ENCODE results near the gene SAMD4A. TPM values are rescaled to one million over a fixed set of nuclear protein-coding genes. Genes with fewer than 3 reads are reported as not detected.

The SAMD4A gene
- total RNA-seq (2014; rRNA removed; shearing (Covaris generic)) = 6.6 and 17.0 TPM in 2 replicates

- peak; percentile 79 for DNase-seq (ENCODE audit: low spot score)
- in situ Hi-C loops (cut with HindIII; ENCODE audit: low sequenced_read_pairs) = no loop called here
Observed at GRCh38 chr14:54566410-54567223, at the start of gene SAMD4A. Gene SAMD4A, plus strand, starts transcription at chr14:54567128. Its CDS starts 789 bp downstream, at chr14:54567917.

GRCh38 chr14:54524410-54524809, 42.5 kb upstream of the SAMD4A start:
- in situ Hi-C loops (cut with HindIII; ENCODE audit: low sequenced_read_pairs) = no loop called here
- no peak for DNase-seq (ENCODE audit: low spot score)

- in situ Hi-C loops (cut with HindIII; ENCODE audit: low sequenced_read_pairs) = no loop called here
- DNase-seq (ENCODE audit: low spot score) = peak; percentile 47
Observed at GRCh38 chr14:54528973-54529372, 38.0 kb upstream of the SAMD4A start.

- in situ Hi-C loops (cut with HindIII; ENCODE audit: low sequenced_read_pairs) = no loop called here
Observed at GRCh38 chr14:54529811-54530210, 37.1 kb upstream of the SAMD4A start.

GRCh38 chr14:54532111-54533012, 34.6 kb upstream of the SAMD4A start:
- in situ Hi-C loops (cut with HindIII; ENCODE audit: low sequenced_read_pairs) = no loop called here
- no peak for DNase-seq (ENCODE audit: low spot score)

More at GRCh38 chr14:54529811-54530210, 37.1 kb upstream of the SAMD4A start:
- no peak for DNase-seq (ENCODE audit: low spot score)

GRCh38 chr14:54533100-54533499, 33.8 kb upstream of the SAMD4A start:
- in situ Hi-C loops (cut with HindIII; ENCODE audit: low sequenced_read_pairs) = no loop called here
- no peak for DNase-seq (ENCODE audit: low spot score)

GRCh38 chr14:54535126-54535525, 31.8 kb upstream of the SAMD4A start:
- in situ Hi-C loops (cut with HindIII; ENCODE audit: low sequenced_read_pairs) = no loop called here
- no peak for DNase-seq (ENCODE audit: low spot score)

GRCh38 chr14:54535646-54536045, 31.3 kb upstream of the SAMD4A start:
- peak; percentile 21 for DNase-seq (ENCODE audit: low spot score)
- in situ Hi-C loops (cut with HindIII; ENCODE audit: low sequenced_read_pairs) = no loop called here

- DNase-seq (ENCODE audit: low spot score) = no peak
- in situ Hi-C loops (cut with HindIII; ENCODE audit: low sequenced_read_pairs) = no loop called here
Observed at GRCh38 chr14:54537651-54538050, 29.3 kb upstream of the SAMD4A start.

- no peak for DNase-seq (ENCODE audit: low spot score)
- in situ Hi-C loops (cut with HindIII; ENCODE audit: low sequenced_read_pairs) = no loop called here
Observed at GRCh38 chr14:54538055-54538454, 28.9 kb upstream of the SAMD4A start.

- in situ Hi-C loops (cut with HindIII; ENCODE audit: low sequenced_read_pairs) = no loop called here
Observed at GRCh38 chr14:54547583-54547982, 19.3 kb upstream of the SAMD4A start.

GRCh38 chr14:54548491-54548890, 18.4 kb upstream of the SAMD4A start:
- in situ Hi-C loops (cut with HindIII; ENCODE audit: low sequenced_read_pairs) = no loop called here
- DNase-seq (ENCODE audit: low spot score) = no peak

More at GRCh38 chr14:54547583-54547982, 19.3 kb upstream of the SAMD4A start:
- no peak for DNase-seq (ENCODE audit: low spot score)

- in situ Hi-C loops (cut with HindIII; ENCODE audit: low sequenced_read_pairs) = no loop called here
- no peak for DNase-seq (ENCODE audit: low spot score)
Observed at GRCh38 chr14:54549862-54550261, 17.1 kb upstream of the SAMD4A start.

GRCh38 chr14:54550514-54550913, 16.4 kb upstream of the SAMD4A start:
- in situ Hi-C loops (cut with HindIII; ENCODE audit: low sequenced_read_pairs) = no loop called here
- DNase-seq (ENCODE audit: low spot score) = no peak

GRCh38 chr14:54554401-54554800, 12.5 kb upstream of the SAMD4A start:
- no peak for DNase-seq (ENCODE audit: low spot score)
- in situ Hi-C loops (cut with HindIII; ENCODE audit: low sequenced_read_pairs) = no loop called here

GRCh38 chr14:54555651-54556050, 11.3 kb upstream of the SAMD4A start:
- DNase-seq (ENCODE audit: low spot score) = no peak
- in situ Hi-C loops (cut with HindIII; ENCODE audit: low sequenced_read_pairs) = no loop called here

- in situ Hi-C loops (cut with HindIII; ENCODE audit: low sequenced_read_pairs) = no loop called here
- no peak for DNase-seq (ENCODE audit: low spot score)
Observed at GRCh38 chr14:54556535-54556934, 10.4 kb upstream of the SAMD4A start.

GRCh38 chr14:54562334-54562733, 4.6 kb upstream of the SAMD4A start:
- in situ Hi-C loops (cut with HindIII; ENCODE audit: low sequenced_read_pairs) = no loop called here
- no peak for DNase-seq (ENCODE audit: low spot score)

- in situ Hi-C loops (cut with HindIII; ENCODE audit: low sequenced_read_pairs) = no loop called here
Observed at GRCh38 chr14:54564071-54564867, 2.7 kb upstream of the SAMD4A start.

More at GRCh38 chr14:54564071-54564867, 2.7 kb upstream of the SAMD4A start:
- DNase-seq (ENCODE audit: low spot score) = peak; percentile 71

All from G401 (cell line).